Hippocampal formation (tissue), 2 donors: ENCODE data around the gene PIGM.
A peak's percentile ranks its signal among the peaks of the same experiment; 100 is the strongest.

ENCODE experiments used
- DNase-seq, 2 donors: peaks; one replicate each; lab custom pipeline; 2025; lab: John Stamatoyannopoulos, UW

PIGM gene

GRCh38 chr1:160031365-160032164 is at the start of gene PIGM:
Gene PIGM (minus strand): TSS chr1:160031990. CDS start chr1:160031739, 251 bp downstream.
- DNase-seq = peak; percentile 85 to 89

- peak; percentile 76 to 92 for DNase-seq
Measured at GRCh38 chr1:160081261-160081936, 49.6 kb upstream of the PIGM start, which contains the start of gene KCNJ9. Gene KCNJ9 (plus strand): TSS chr1:160081538. CDS start chr1:160084031, 2,493 bp downstream.

- no peak for DNase-seq
Measured at GRCh38 chr1:160080381-160081100, 48.8 kb upstream of the PIGM start.

GRCh38 chr1:160079448-160079847 is 47.7 kb upstream of the PIGM start:
- no peak for DNase-seq

- peak; percentile 65 to 67 for DNase-seq
Measured at GRCh38 chr1:160078512-160079195, 46.9 kb upstream of the PIGM start.

- no peak for DNase-seq
Measured at GRCh38 chr1:160077486-160077885, 45.7 kb upstream of the PIGM start.

- no peak for DNase-seq
Measured at GRCh38 chr1:160076295-160076694, 44.5 kb upstream of the PIGM start.

GRCh38 chr1:160075836-160076235 is 44.0 kb upstream of the PIGM start:
- no peak for DNase-seq

- DNase-seq = no peak
Measured at GRCh38 chr1:160074865-160075264, 43.1 kb upstream of the PIGM start.

GRCh38 chr1:160071289-160071688 is 39.5 kb upstream of the PIGM start:
- DNase-seq = no peak

GRCh38 chr1:160070243-160071163 is 38.7 kb upstream of the PIGM start:
- peak; percentile 88 to 94 for DNase-seq

- no peak for DNase-seq
Measured at GRCh38 chr1:160069460-160070231, 37.9 kb upstream of the PIGM start, which contains the start of gene KCNJ10. Gene KCNJ10 (minus strand): TSS chr1:160070160. CDS start chr1:160042532, 27,628 bp downstream.

- DNase-seq = peak; percentile 88 to 90
Measured at GRCh38 chr1:160068225-160068624, 36.4 kb upstream of the PIGM start.

GRCh38 chr1:160066829-160067745 is 35.3 kb upstream of the PIGM start:
- DNase-seq = peak; percentile 28 to 45

- DNase-seq = no peak
Measured at GRCh38 chr1:160064746-160065145, 33.0 kb upstream of the PIGM start.

- no peak for DNase-seq
Measured at GRCh38 chr1:160064164-160064563, 32.4 kb upstream of the PIGM start.

GRCh38 chr1:160063176-160063575 is 31.4 kb upstream of the PIGM start:
- no peak for DNase-seq

GRCh38 chr1:160062230-160062532 is 30.4 kb upstream of the PIGM start:
- DNase-seq = peak; percentile 97
